Astrocyte (in vitro differentiated cells and primary cell): ENCODE data around the gene ZNF692.

ENCODE experiments used
- EZH2 ChIP-seq: IDR thresholded peaks from 2 replicates; pipeline ENCODE4 v1.6.1; 2012; ENCODE audit warnings: mild to moderate bottlenecking, low read length, inconsistent platforms; ENCODE audit not compliant: insufficient read depth
- TF ChIP-seq, protein P1 (sequence below): IDR thresholded peaks from 2 replicates; pipeline ENCODE4 v1.5.1; 2011; ENCODE audit warnings: low read depth, mild to moderate bottlenecking, inconsistent platforms, low read length, moderate library complexity; ENCODE audit not compliant: insufficient read depth

DNA sequence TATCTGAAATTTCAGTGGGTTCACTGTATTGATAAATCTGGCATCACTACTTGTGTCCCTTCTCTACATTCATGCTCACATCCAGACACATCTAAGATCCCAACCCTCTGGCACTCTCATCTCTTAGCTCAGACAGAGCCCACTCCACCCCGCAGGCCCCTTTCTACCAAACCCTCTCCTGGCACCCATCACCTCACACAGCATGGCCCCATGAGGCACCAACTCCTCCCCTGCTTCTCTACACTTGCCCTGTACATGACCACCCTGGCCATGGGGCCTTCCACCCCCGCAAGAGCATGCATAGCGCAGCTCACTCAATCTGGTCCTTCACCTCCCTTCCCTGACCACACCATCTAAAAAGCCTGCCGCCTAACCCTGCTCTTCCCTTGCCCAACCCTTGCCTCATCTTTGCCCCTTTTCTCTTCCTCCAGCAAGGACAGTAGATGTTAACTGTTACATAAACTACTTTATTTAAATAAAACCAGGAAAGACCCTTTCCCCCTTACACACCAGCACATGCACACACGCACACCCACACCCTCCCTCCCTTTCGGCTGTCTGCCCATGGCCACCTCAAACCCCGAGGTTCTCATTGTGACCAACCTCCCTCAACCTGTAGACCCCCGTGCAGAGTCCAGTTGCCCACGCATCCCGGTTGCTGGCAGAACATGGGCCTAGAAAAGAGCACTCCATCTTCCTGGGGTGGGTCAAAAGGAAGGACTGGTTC, 48.7 kb downstream of the ZNF692 start:
- TF ChIP-seq, protein P1, sequence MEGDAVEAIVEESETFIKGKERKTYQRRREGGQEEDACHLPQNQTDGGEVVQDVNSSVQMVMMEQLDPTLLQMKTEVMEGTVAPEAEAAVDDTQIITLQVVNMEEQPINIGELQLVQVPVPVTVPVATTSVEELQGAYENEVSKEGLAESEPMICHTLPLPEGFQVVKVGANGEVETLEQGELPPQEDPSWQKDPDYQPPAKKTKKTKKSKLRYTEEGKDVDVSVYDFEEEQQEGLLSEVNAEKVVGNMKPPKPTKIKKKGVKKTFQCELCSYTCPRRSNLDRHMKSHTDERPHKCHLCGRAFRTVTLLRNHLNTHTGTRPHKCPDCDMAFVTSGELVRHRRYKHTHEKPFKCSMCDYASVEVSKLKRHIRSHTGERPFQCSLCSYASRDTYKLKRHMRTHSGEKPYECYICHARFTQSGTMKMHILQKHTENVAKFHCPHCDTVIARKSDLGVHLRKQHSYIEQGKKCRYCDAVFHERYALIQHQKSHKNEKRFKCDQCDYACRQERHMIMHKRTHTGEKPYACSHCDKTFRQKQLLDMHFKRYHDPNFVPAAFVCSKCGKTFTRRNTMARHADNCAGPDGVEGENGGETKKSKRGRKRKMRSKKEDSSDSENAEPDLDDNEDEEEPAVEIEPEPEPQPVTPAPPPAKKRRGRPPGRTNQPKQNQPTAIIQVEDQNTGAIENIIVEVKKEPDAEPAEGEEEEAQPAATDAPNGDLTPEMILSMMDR: no peak
- TF ChIP-seq EZH2: no peak
